HepG2 (cell line): ENCODE data around the gene DMXL2. TPM values are rescaled to one million over a fixed set of nuclear protein-coding genes. Genes with fewer than 3 reads are reported as not detected.

Source experiments
- ATAC-seq: fragments of 200-7000 bp; cut with Tn5 transposase; 3 replicates; pipeline ENCODE4 v1.9.1; 2020; ENCODE audit warnings: mild to moderate bottlenecking, moderate library complexity
- BruUV-seq: library from RNA; stranded (reverse); fragments of 400-500 nt; replicated peaks from 2 replicates; lab custom pipeline; 2021; lab: Mats Ljungman, UMichigan
- CTCF ChIA-PET: fragments of 300-600 bp; formaldehyde crosslinking; extraction: SDS; loops from one replicate; lab custom pipeline; 2021; ENCODE audit warnings: low total read pairs, inconsistent platforms, low intra/inter-chr PET ratio; lab: Yijun Ruan, JAX
- POLR2A ChIA-PET: fragments of 350-600 bp; sonication (Branson Sonifier 250); formaldehyde crosslinking; loops from one replicate; lab custom pipeline; 2020; ENCODE audit warnings: antibody characterized with exemption, inconsistent platforms; lab: Yijun Ruan, JAX
- DNase-seq: peaks from one replicate; pipeline ENCODE4 v3.0.0-alpha.2; 2015; ENCODE audit warnings: low spot score
- FAIRE-seq: peaks from 3 replicates; lab custom pipeline; 2011; peaks lifted over from hg19 to GRCh38; lab: Jason Lieb, UNC
- H2AFZ ChIP-seq: one replicate; pipeline ENCODE4 v1.6.1; 2011; ENCODE audit warnings: low read length, inconsistent platforms
- H3K27ac ChIP-seq: fragments of 300-600 bp; 3 replicates; pipeline ENCODE4 v1.8.0; 2011; ENCODE audit warnings: mixed run types, mild to moderate bottlenecking, mixed read lengths, low read length, inconsistent platforms; ENCODE audit not compliant: insufficient read depth; ENCODE audit errors: extremely low read length
- H3K27me3 ChIP-seq, 2 experiments: fragments of 200-600 bp in 1 of 2; 2 replicates in 1 of 2; 3 replicates in 1 of 2; pipeline versions ENCODE4 v1.6.0 to v1.8.0; 2011; ENCODE audit warnings: low read length in 2 of 2, mild to moderate bottlenecking in 2 of 2, moderate library complexity in 2 of 2, inconsistent platforms in 1 of 2; ENCODE audit not compliant: insufficient read depth in 2 of 2, control insufficient read depth in 1 of 2
- H3K36me3 ChIP-seq, 2 experiments: fragments of 200-600 bp in 1 of 2; replicated peaks in 1 of 2; 2 replicates in 1 of 2; 3 replicates in 1 of 2; pipeline versions ENCODE4 v1.5.1 to v1.8.0; 2011; ENCODE audit warnings: low read length in 2 of 2, inconsistent platforms in 1 of 2; ENCODE audit not compliant: insufficient read depth in 2 of 2, control insufficient read depth in 1 of 2
- H3K4me1 ChIP-seq: 2 replicates; pipeline ENCODE4 v1.5.1; 2012; ENCODE audit warnings: low read length, inconsistent platforms; ENCODE audit not compliant: insufficient read depth
- H3K4me2 ChIP-seq: 2 replicates; pipeline ENCODE4 v1.6.0; 2011; ENCODE audit warnings: low read depth, low read length, inconsistent platforms
- H3K4me3 ChIP-seq, 3 experiments: fragments of 200-600 bp in 1 of 3; sonication (generic), shearing (Covaris generic) in 1 of 3; replicated peaks in 1 of 3; 2 replicates each; pipeline ENCODE4 v1.5.1; 2011 to 2016; ENCODE audit warnings: low read length in 3 of 3, inconsistent platforms in 2 of 3, low read depth in 2 of 3, mild to moderate bottlenecking in 2 of 3, control low read depth in 1 of 3, mixed read lengths in 1 of 3; ENCODE audit not compliant: insufficient read depth in 1 of 3
- H3K79me2 ChIP-seq: one replicate; pipeline ENCODE4 v1.6.1; 2011; ENCODE audit warnings: low read length, inconsistent platforms; ENCODE audit not compliant: insufficient read depth
- H3K9ac ChIP-seq: 2 replicates; pipeline ENCODE4 v1.6.0; 2011; ENCODE audit warnings: mild to moderate bottlenecking, low read depth, low read length, inconsistent platforms; ENCODE audit not compliant: insufficient read depth
- H3K9me3 ChIP-seq: 2 replicates; pipeline ENCODE4 v1.5.1; 2012; ENCODE audit warnings: mild to moderate bottlenecking, low read length
- H4K20me1 ChIP-seq: 2 replicates; pipeline ENCODE4 v1.6.0; 2011; ENCODE audit warnings: inconsistent platforms, mild to moderate bottlenecking, low read length, moderate library complexity; ENCODE audit not compliant: insufficient read depth
- NPAS2 ChIP-seq: sonication (generic); formaldehyde crosslinking; IDR thresholded peaks from 2 replicates; pipeline ENCODE4 v1.8.0; 2022; ENCODE audit warnings: mild to moderate bottlenecking, missing genetic modification reagents, borderline replicate concordance
- ZNF746 ChIP-seq: sonication (generic); formaldehyde crosslinking; IDR thresholded peaks from 2 replicates; pipeline ENCODE4 v1.8.0; 2022; ENCODE audit warnings: mild to moderate bottlenecking, missing genetic modification reagents
- WGBS: methylation state at CpG from one replicate; pipeline ENCODE4 v1.1.6; 2017; ENCODE audit warnings: low lambda C conversion rate; 5-methylcytosine and 5-hydroxymethylcytosine counted together
- in situ Hi-C: cut with HindIII; loops from 2 replicates; pipeline ENCODE4 v1.10.0; 2017; ENCODE audit warnings: low pct_unique_long_range_greater_than_20kb; ENCODE audit not compliant: extremely low pct_ligation_motif_present
- intact Hi-C: fragments of 100-400 bp; cut with micrococcal nuclease; formaldehyde crosslinking; loops from one replicate; pipeline ENCODE4 v1.10.0; 2022; ENCODE audit not compliant: unreplicated experiment
- polyA plus RNA-seq, 8 experiments: library from polyadenylated mRNA; depleted of rRNA in 3 of 8; stranded (reverse) in 7 of 8; unstranded in 1 of 8; fragments of >200 nt; fragmentation: Illumina TruSeq in 4 of 8; extraction: Trizol in 4 of 8; gene quantifications; 2 replicates each; pipeline versions ENCODE4 v1.2.1 to v1.2.3, GENCODE V29; 2011 to 2016; ENCODE audit warnings: low read depth in 4 of 8, missing spikeins in 1 of 8, mixed read lengths in 1 of 8; ENCODE audit not compliant: insufficient read depth in 1 of 8
- total RNA-seq, 5 experiments: library from RNA; depleted of rRNA; stranded (reverse); fragments of >200 nt; fragmentation: Illumina TruSeq; extraction: Trizol; gene quantifications; 2 replicates each; pipeline ENCODE4 v1.2.3, GENCODE V29; 2016; ENCODE audit warnings: low read depth in 1 of 5
- TF ChIP-seq, protein P1 (sequence below), 2 experiments: fragments of 450-650 bp in 1 of 2; sonication (generic) in 1 of 2; formaldehyde crosslinking; IDR thresholded peaks; 2 replicates each; pipeline versions ENCODE4 v1.5.0 to v1.8.0; 2020 to 2022; ENCODE audit warnings: mild to moderate bottlenecking in 1 of 2, missing genetic modification reagents in 1 of 2
- TF ChIP-seq, protein P2 (sequence below): IDR thresholded peaks from 2 replicates; pipeline ENCODE4 v1.6.1; 2016; ENCODE audit warnings: low read depth, borderline replicate concordance
- TF ChIP-seq, protein P3 (sequence below): sonication (generic); formaldehyde crosslinking; IDR thresholded peaks from 2 replicates; pipeline ENCODE4 v1.4.0; 2020; ENCODE audit warnings: low read depth, mild to moderate bottlenecking, missing genetic modification reagents

The DMXL2 gene
- total and polyA plus RNA-seq, 2 of the 13 experiments (the other 11 are each of a cell fraction or from before 2014, with no cell fraction given), result 11.6 to 15.3 TPM

DNA sequence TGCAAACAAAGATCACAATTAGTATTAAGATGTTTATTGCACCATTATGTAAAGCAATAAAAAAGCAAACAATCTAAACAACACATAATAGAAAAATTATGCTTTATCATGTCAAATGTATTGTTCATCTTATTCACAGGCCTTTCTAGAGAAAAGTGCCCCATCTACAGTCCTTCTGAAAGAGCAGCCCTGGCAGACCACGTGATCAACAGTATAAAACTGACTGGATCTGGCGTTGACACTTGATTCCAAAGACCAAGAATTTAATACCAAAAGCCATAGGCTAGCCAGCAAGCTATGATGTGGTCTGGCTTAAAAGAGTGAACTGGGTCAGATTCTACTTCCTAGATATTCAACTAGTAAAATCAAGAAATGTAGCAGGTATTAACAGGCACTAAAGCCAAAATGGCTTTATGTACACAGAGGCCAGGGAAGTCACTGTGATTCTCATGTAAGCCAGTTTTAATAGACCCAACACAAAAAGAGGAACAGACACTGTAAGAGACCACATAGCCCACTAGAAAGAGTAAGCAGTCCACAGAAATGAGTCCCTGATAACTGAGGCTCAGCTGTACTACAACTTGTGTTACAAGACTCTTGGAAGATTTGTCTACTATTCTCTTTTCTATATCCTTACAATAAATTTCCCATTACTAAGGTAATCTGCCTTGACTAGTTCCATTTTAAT, 32.5 kb downstream of the DMXL2 start:
- intact Hi-C loops (no loop called here), in situ Hi-C loops (no loop called here)
- FAIRE-seq (no peak), DNase-seq (no peak), ATAC-seq (no peak)
- ChIA-PET POLR2A (no interaction called here), CTCF (no interaction called here)
- 100% methylated on average over 2 of the region's 2 CpGs for WGBS
- Histone ChIP-seq H2AFZ (no peak overlapping the region), H3K4me1 (peaks cover 8% of the 10 kb centered on the region), H4K20me1 (no peaks in the 10 kb centered on the region), H3K79me2 (no peaks in the 10 kb centered on the region), H3K27ac (no peak overlapping the region), H3K27me3 (no peaks in the 10 kb centered on the region), H3K9me3 (no peaks in the 10 kb centered on the region), H3K4me2 (no peak overlapping the region), H3K4me3 (no peak overlapping the region), H3K36me3 (no peaks in the 10 kb centered on the region), H3K9ac (no peak overlapping the region)
- TF ChIP-seq, protein P1, sequence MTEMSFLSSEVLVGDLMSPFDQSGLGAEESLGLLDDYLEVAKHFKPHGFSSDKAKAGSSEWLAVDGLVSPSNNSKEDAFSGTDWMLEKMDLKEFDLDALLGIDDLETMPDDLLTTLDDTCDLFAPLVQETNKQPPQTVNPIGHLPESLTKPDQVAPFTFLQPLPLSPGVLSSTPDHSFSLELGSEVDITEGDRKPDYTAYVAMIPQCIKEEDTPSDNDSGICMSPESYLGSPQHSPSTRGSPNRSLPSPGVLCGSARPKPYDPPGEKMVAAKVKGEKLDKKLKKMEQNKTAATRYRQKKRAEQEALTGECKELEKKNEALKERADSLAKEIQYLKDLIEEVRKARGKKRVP (CRISPR knock-in tag; IDR thresholded peaks at IDR 0.05), result no peak
- TF ChIP-seq, protein P2, sequence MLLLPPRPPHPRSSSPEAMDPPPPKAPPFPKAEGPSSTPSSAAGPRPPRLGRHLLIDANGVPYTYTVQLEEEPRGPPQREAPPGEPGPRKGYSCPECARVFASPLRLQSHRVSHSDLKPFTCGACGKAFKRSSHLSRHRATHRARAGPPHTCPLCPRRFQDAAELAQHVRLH (CRISPR knock-in tag), result no peak
- TF ChIP-seq ZNF746 (CRISPR knock-in tag) (no peak), NPAS2 (CRISPR knock-in tag) (no peak)
- TF ChIP-seq, protein P3, sequence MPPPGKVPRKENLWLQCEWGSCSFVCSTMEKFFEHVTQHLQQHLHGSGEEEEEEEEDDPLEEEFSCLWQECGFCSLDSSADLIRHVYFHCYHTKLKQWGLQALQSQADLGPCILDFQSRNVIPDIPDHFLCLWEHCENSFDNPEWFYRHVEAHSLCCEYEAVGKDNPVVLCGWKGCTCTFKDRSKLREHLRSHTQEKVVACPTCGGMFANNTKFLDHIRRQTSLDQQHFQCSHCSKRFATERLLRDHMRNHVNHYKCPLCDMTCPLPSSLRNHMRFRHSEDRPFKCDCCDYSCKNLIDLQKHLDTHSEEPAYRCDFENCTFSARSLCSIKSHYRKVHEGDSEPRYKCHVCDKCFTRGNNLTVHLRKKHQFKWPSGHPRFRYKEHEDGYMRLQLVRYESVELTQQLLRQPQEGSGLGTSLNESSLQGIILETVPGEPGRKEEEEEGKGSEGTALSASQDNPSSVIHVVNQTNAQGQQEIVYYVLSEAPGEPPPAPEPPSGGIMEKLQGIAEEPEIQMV (CRISPR knock-in tag), result no peak
- no TSS peak for BruUV-seq
